ENCODE results near the gene EVC.

DNA sequence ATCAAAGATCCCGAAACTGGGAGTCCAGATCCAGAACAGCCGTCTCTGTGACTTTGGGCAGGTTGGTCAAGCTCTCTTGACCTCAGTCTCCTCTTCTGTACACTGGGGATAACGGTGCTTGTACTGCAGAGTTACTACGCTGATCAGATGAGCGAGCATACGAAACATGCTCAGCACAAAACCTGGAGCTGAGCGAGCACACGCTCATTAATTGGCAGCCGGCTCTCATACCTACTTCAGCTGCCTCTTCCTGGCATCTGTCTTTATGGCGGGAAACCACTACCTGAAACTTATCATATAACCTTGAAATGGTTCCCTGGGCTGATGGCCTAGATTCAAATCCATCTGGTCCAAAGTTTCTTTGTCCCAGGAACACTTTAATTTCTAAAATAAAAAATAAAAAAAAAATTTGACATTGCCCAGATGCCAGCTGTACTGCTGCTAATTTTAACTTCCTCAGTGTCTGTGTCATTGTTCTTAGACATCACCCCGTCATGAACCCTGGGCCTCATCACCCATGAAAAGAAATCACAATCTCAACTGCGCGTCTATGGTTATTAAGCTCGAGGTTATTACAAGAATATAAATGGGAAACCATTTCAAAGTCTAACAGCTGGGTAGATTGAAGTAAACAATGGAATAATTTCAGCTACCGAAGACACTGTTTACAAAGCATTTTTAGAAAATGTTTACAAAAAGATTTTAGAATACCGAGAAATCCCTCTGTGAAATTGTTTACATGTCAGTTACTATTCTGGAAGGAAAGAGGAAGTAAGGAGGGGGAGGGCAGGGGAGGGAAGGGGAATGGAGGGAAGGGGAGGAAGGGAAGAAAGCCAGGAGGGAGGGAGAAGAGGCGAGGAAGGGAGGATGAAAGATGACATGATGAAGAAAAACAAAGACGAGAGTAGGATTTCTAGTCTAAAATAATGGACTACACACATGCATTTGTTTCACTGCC is 132.9 kb downstream of the EVC start:
- TF ChIP-seq, protein P1, sequence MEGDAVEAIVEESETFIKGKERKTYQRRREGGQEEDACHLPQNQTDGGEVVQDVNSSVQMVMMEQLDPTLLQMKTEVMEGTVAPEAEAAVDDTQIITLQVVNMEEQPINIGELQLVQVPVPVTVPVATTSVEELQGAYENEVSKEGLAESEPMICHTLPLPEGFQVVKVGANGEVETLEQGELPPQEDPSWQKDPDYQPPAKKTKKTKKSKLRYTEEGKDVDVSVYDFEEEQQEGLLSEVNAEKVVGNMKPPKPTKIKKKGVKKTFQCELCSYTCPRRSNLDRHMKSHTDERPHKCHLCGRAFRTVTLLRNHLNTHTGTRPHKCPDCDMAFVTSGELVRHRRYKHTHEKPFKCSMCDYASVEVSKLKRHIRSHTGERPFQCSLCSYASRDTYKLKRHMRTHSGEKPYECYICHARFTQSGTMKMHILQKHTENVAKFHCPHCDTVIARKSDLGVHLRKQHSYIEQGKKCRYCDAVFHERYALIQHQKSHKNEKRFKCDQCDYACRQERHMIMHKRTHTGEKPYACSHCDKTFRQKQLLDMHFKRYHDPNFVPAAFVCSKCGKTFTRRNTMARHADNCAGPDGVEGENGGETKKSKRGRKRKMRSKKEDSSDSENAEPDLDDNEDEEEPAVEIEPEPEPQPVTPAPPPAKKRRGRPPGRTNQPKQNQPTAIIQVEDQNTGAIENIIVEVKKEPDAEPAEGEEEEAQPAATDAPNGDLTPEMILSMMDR (IDR thresholded peaks at IDR 0.05; ENCODE audit: control extremely low read depth in 1 of 3, insufficient read depth in 1 of 3, low read depth in 1 of 3, low read length in 3 of 3), result no peak
- TF ChIP-seq, protein P2, sequence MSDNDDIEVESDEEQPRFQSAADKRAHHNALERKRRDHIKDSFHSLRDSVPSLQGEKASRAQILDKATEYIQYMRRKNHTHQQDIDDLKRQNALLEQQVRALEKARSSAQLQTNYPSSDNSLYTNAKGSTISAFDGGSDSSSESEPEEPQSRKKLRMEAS (IDR thresholded peaks at IDR 0.05), result no peak
- TF ChIP-seq HDAC6 (IDR thresholded peaks at IDR 0.05; ENCODE audit: low read depth, low read length) (no peak), EZH2 (IDR thresholded peaks at IDR 0.05; ENCODE audit: low read depth, low read length, severe bottlenecking) (no peak), ASH2L (IDR thresholded peaks at IDR 0.05; ENCODE audit: low read length) (no peak), POLR2A (IDR thresholded peaks at IDR 0.05; ENCODE audit: control extremely low read depth in 1 of 2, low read depth in 2 of 2, low read length in 2 of 2) (no peak), JUND (IDR thresholded peaks at IDR 0.05; ENCODE audit: low read length) (no peak), CHD1 (IDR thresholded peaks at IDR 0.05; ENCODE audit: low read depth, low read length) (no peak), MAFK (IDR thresholded peaks at IDR 0.05; ENCODE audit: low read depth, low read length) (no peak), GABPA (IDR thresholded peaks at IDR 0.05; ENCODE audit: borderline replicate concordance, insufficient read depth, low read length) (no peak)
- TF ChIP-seq, protein P3, sequence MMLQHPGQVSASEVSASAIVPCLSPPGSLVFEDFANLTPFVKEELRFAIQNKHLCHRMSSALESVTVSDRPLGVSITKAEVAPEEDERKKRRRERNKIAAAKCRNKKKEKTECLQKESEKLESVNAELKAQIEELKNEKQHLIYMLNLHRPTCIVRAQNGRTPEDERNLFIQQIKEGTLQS (IDR thresholded peaks at IDR 0.05; ENCODE audit: insufficient read depth, low read depth, low read length), result no peak

All from H1 (cell line).